HFFc6 (cell line): ENCODE measurements around the gene HTRA2. TPM values are rescaled to one million over a fixed set of nuclear protein-coding genes. Genes with fewer than 3 reads are reported as not detected.

Source experiments
- DNase-seq: peaks from one replicate; pipeline ENCODE4 v3.0.0-alpha.2; 2018
- H3K27ac Mint-ChIP-seq: 2 replicates; pipeline ENCODE4 v1.8.0; 2020; ENCODE audit warnings: mild to moderate bottlenecking, mixed read lengths
- H3K27me3 Mint-ChIP-seq: 2 replicates; pipeline ENCODE4 v1.8.0; 2021; ENCODE audit warnings: mild to moderate bottlenecking, moderate library complexity, mixed read lengths; ENCODE audit not compliant: insufficient read depth
- H3K36me3 Mint-ChIP-seq: 2 replicates; pipeline ENCODE4 v1.8.0; 2021; ENCODE audit warnings: low read depth, mixed read lengths
- H3K4me1 Mint-ChIP-seq: 2 replicates; pipeline ENCODE4 v1.8.0; 2020; ENCODE audit warnings: low read depth, mixed read lengths
- H3K4me3 Mint-ChIP-seq: 2 replicates; pipeline ENCODE4 v1.8.0; 2020; ENCODE audit warnings: mild to moderate bottlenecking, moderate library complexity, mixed read lengths
- H3K9me3 Mint-ChIP-seq: 2 replicates; pipeline ENCODE4 v1.8.0; 2020; ENCODE audit warnings: mild to moderate bottlenecking, mixed read lengths
- CTCF ChIP-seq: fragments of 200-600 bp; sonication (generic); IDR thresholded peaks from 2 replicates; pipeline ENCODE4 v1.5.0; 2021; ENCODE audit warnings: antibody characterized with exemption, mild to moderate bottlenecking
- total RNA-seq, 6 experiments: library from RNA; stranded (reverse); fragmentation: NEBNext Ultra II Directional; extraction: Animal tissue kit (Norgen Biotek cat#: 25700); gene quantifications; 2 replicates in 1 of 6; 3 replicates in 5 of 6; pipeline ENCODE4 v1.2.3, GENCODE V29; 2021

Gene HTRA2
- total RNA-seq, 6 experiments from 2014 or later: 29.7 to 43.3 (median 33.6) TPM

- H3K27ac Mint-ChIP-seq: no peak overlapping the region
- peaks cover 27% of the 10 kb centered on the region for H3K4me1 Mint-ChIP-seq
- H3K36me3 Mint-ChIP-seq: peaks cover 30% of the 10 kb centered on the region
- DNase-seq: no peak
- no peaks in the 10 kb centered on the region for H3K9me3 Mint-ChIP-seq
- no peak overlapping the region for H3K4me3 Mint-ChIP-seq
- TF ChIP-seq CTCF: no peak
- peaks cover 11% of the 10 kb centered on the region for H3K27me3 Mint-ChIP-seq
Measured at GRCh38 chr2:74495440-74495839, 34.3 kb upstream of the HTRA2 start.

DNA sequence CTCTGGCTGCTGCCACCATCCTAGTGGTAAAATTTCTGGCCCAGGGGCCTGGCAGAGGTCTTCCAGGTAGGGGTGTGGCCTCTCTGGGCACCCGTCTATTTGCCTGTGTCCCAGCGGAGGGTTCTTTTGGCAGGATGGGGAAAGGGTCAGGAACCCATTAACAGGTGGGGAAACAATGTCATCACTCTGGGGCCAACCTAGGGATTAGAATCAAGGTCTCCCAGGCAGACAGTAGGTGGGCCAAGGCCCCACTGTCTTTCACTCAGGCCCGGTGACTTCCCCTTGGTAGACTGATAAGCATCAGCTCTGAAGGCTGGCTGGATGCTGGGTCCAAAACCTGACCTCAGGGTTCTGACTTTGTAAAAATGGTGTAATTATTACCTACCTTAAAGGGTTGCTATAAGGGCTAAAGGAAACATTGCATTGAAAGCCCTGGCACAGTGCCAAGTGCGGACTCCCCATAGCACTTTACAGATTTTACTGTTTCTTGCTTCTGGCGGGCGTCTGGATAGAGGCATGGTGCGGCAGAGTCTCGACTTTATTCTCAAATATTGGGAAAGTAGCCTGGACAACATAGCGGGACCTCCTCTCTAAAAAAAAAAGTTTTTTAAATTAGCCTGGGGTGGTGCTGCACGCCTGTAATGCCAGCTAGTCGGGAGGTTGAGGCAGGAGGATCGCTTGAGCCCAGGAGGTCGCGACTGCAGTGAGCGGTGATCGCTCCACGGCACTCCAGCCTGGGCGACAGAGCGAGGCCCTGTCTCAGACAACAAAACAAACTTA, 32.5 kb upstream of the HTRA2 start:
- H3K4me1 Mint-ChIP-seq: peaks cover 27% of the 10 kb centered on the region
- no peak for DNase-seq

DNA sequence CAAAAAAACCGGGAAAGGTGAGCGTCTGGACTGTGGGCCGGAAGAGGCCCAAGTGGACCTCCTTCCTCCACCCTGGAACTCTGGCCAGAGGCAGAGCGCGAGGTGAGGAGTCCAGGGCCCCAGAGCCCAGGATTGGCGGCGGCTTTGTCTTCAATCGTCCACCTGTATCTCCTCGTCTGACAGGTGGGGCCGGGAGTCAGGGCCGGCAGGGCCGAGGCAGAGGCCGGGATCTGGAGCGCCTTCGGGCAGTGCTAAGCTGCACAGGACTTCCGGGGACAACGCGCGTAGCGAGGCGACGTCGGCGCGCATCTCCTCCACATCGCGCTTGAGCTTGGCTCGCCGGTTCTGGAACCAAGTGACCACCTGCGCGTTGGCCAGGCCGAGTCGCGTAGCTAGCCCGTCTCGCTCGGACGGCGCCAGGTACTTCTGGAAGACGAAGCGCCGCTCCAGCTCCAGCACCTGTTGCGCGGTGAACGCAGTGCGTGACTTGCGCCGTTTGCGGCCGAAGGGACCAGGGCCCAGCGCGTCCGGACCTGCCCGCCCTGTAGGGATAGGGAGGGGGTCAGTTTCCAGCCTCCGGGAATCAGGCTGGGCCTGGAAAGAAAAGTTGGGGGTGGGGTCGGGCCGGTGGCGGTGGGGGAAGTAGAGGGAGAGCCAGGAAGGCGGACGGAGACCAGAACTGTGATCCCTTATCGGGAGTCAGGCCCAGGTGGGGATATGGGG, 31.8 kb upstream of the HTRA2 start:
- TF ChIP-seq CTCF: no peak
- H3K36me3 Mint-ChIP-seq: peaks cover 13% of the 10 kb centered on the region
- DNase-seq: no peak
- H3K27me3 Mint-ChIP-seq: peaks cover 17% of the 10 kb centered on the region
- peaks cover 31% of the 10 kb centered on the region for H3K4me1 Mint-ChIP-seq
- H3K27ac Mint-ChIP-seq: no peak overlapping the region
- peak overlapping the region; percentile 88 for H3K4me3 Mint-ChIP-seq
- no peaks in the 10 kb centered on the region for H3K9me3 Mint-ChIP-seq

More for the DNA sequence above, 32.5 kb upstream of the HTRA2 start:
- H3K36me3 Mint-ChIP-seq: peaks cover 16% of the 10 kb centered on the region
- no peak overlapping the region for H3K27ac Mint-ChIP-seq
- no peak overlapping the region for H3K4me3 Mint-ChIP-seq
- peaks cover 17% of the 10 kb centered on the region for H3K27me3 Mint-ChIP-seq
- no peak for TF ChIP-seq CTCF
- no peaks in the 10 kb centered on the region for H3K9me3 Mint-ChIP-seq

- Mint-ChIP-seq H3K27ac (0 out of 2 replicates have a peak overlapping the region, but pooled peaks have one; percentile 37), H3K4me3 (peak overlapping the region; percentile 88), H3K4me1 (peaks cover 30% of the 10 kb centered on the region), H3K9me3 (no peaks in the 10 kb centered on the region), H3K27me3 (peaks cover 19% of the 10 kb centered on the region), H3K36me3 (peaks cover 8% of the 10 kb centered on the region)
- DNase-seq: no peak
- no peak for TF ChIP-seq CTCF
Measured at GRCh38 chr2:74498500-74499266, 31.1 kb upstream of the HTRA2 start.

GRCh38 chr2:74499267-74499939, 30.3 kb upstream of the HTRA2 start, which contains the start of gene LBX2:
Gene LBX2, minus strand, starts transcription at chr2:74499603. Its CDS starts 66 bp downstream, at chr2:74499537.
- Mint-ChIP-seq H3K27me3 (peaks cover 19% of the 10 kb centered on the region), H3K36me3 (peaks cover 6% of the 10 kb centered on the region), H3K4me1 (peaks cover 31% of the 10 kb centered on the region), H3K9me3 (no peaks in the 10 kb centered on the region), H3K27ac (0 out of 2 replicates have a peak within 1 kb of the TSS, but pooled peaks have one; percentile 37), H3K4me3 (peak within 1 kb of the TSS; percentile 88)
- DNase-seq: no peak
- TF ChIP-seq CTCF: no peak
